Effector memory CD4-positive, alpha-beta T cell (primary cell): Measurements from ENCODE around the gene OVCH2.
"Not testable (repeated sequence)": the region's sequence is repeated elsewhere in the genome, so short reads cannot be mapped to it uniquely, and the experiment has no call there.

ENCODE experiments used
- DNase-seq, 3 donors: peaks; one replicate each; pipeline ENCODE4 v3.0.0-alpha.2; 2020
- H3K27ac ChIP-seq: 2 replicates; pipeline ENCODE4 v1.7.0; 2013; ENCODE audit warnings: mild to moderate bottlenecking, low read length, moderate library complexity; ENCODE audit not compliant: insufficient read depth, poor library complexity, severe bottlenecking
- H3K27me3 ChIP-seq: replicated peaks from 2 replicates; pipeline ENCODE4 v1.7.0; 2013; ENCODE audit warnings: mild to moderate bottlenecking, low read length; ENCODE audit not compliant: insufficient read depth, control insufficient read depth, poor library complexity, severe bottlenecking
- H3K36me3 ChIP-seq: 2 replicates; pipeline ENCODE4 v1.7.0; 2013; ENCODE audit warnings: mild to moderate bottlenecking, low read length, moderate library complexity; ENCODE audit not compliant: control insufficient read depth, insufficient read depth
- H3K4me1 ChIP-seq: 2 replicates; pipeline ENCODE4 v1.7.0; 2013; ENCODE audit warnings: low read length, mild to moderate bottlenecking; ENCODE audit not compliant: control insufficient read depth, insufficient read depth, poor library complexity, severe bottlenecking
- H3K4me3 ChIP-seq: 2 replicates; pipeline ENCODE4 v1.7.0; 2013; ENCODE audit warnings: low read length, low read depth, mild to moderate bottlenecking; ENCODE audit not compliant: insufficient read depth, poor library complexity, severe bottlenecking
- H3K9me3 ChIP-seq: 2 replicates; pipeline ENCODE4 v1.7.0; 2013; ENCODE audit warnings: mild to moderate bottlenecking, low read length, moderate library complexity; ENCODE audit not compliant: control insufficient read depth
- total RNA-seq, 3 donors: gene quantifications; one replicate each; lab custom pipeline; 2026; lab: John Stamatoyannopoulos, UW

Gene OVCH2
- 0 reads per million in 3 donors for total RNA-seq

GRCh38 chr11:7706377-7706776 lies at the start of gene OVCH2:
Gene OVCH2, minus strand, starts transcription at chr11:7706477. Its CDS starts 83 bp downstream, at chr11:7706394.
- Histone ChIP-seq H3K27me3 (no peaks in the 10 kb centered on the region), H3K9me3 (no peaks in the 10 kb centered on the region), H3K4me1 (no peaks in the 10 kb centered on the region), H3K4me3 (no peak within 1 kb of the TSS), H3K36me3 (no peaks in the 10 kb centered on the region), H3K27ac (no peak within 1 kb of the TSS)
- no peak for DNase-seq

DNA sequence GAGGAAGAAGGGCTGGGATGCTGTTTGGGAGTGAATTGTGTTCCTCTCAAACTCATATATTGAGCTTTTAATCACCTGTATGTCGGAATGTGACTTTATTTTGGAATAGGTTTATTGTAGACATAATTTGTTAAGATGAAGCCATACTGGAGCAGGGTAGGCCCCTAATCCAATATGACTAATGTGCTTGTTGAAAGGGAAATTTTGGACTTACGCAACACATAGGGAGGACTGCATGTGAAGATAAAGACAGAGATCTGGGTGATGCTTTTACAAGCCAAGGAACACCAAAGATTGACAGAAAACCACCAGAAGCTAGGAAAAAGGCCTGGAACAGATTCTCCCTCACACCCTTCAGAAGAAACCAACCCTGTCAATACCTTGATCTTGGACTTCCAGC lies 43.2 kb upstream of the OVCH2 start:
- no peak overlapping the region for H3K4me3 ChIP-seq
- no peaks in the 10 kb centered on the region for H3K27me3 ChIP-seq
- H3K9me3 ChIP-seq: no peaks in the 10 kb centered on the region
- no peak for DNase-seq
- H3K27ac ChIP-seq: no peak overlapping the region
- no peaks in the 10 kb centered on the region for H3K36me3 ChIP-seq
- no peaks in the 10 kb centered on the region for H3K4me1 ChIP-seq

- H3K9me3 ChIP-seq, H3K27ac ChIP-seq, H3K4me3 ChIP-seq, H3K36me3 ChIP-seq, H3K27me3 ChIP-seq, H3K4me1 ChIP-seq, DNase-seq: not testable (repeated sequence)
Observed at GRCh38 chr11:7734767-7735166, 28.5 kb upstream of the OVCH2 start.

GRCh38 chr11:7714786-7715185 lies 8.5 kb upstream of the OVCH2 start:
- Histone ChIP-seq H3K36me3 (no peaks in the 10 kb centered on the region), H3K4me1 (no peaks in the 10 kb centered on the region), H3K9me3 (no peaks in the 10 kb centered on the region), H3K4me3 (no peak overlapping the region), H3K27ac (no peak overlapping the region), H3K27me3 (no peaks in the 10 kb centered on the region)
- DNase-seq: no peak

- Histone ChIP-seq H3K4me1 (no peaks in the 10 kb centered on the region), H3K4me3 (no peak overlapping the region), H3K27me3 (no peaks in the 10 kb centered on the region), H3K9me3 (no peaks in the 10 kb centered on the region), H3K36me3 (no peaks in the 10 kb centered on the region), H3K27ac (no peak overlapping the region)
- no peak for DNase-seq
Observed at GRCh38 chr11:7703740-7704139, 2.5 kb downstream of the OVCH2 start.

- Histone ChIP-seq H3K36me3 (no peaks in the 10 kb centered on the region), H3K27ac (no peak overlapping the region), H3K9me3 (no peaks in the 10 kb centered on the region), H3K4me3 (no peak overlapping the region), H3K4me1 (no peaks in the 10 kb centered on the region), H3K27me3 (peaks cover 8% of the 10 kb centered on the region)
- no peak for DNase-seq
Observed at GRCh38 chr11:7696424-7696823, 9.9 kb downstream of the OVCH2 start.

DNA sequence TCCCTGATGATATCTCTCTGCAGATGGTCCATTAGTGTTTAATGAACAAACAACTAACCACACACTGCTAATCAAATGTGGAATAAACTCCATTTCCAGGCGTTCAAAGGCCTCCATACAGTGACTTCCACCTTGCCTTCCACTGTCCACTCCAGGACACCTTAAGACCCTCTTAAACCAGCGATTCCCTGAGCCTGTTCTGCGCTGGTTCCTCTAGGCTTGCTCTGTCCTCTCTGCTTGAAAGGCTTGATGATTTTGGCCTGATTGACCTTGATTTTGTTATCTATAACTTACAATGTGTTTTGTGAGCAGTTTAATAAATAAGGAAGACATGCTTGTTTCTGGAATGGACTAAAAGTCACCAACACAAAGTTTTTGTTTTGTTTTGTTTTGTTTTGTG lies 12.0 kb downstream of the OVCH2 start:
- no peaks in the 10 kb centered on the region for H3K36me3 ChIP-seq
- H3K27me3 ChIP-seq: peaks cover 11% of the 10 kb centered on the region
- H3K27ac ChIP-seq: no peak overlapping the region
- DNase-seq: no peak
- H3K4me1 ChIP-seq: no peaks in the 10 kb centered on the region
- H3K9me3 ChIP-seq: no peaks in the 10 kb centered on the region
- no peak overlapping the region for H3K4me3 ChIP-seq

DNA sequence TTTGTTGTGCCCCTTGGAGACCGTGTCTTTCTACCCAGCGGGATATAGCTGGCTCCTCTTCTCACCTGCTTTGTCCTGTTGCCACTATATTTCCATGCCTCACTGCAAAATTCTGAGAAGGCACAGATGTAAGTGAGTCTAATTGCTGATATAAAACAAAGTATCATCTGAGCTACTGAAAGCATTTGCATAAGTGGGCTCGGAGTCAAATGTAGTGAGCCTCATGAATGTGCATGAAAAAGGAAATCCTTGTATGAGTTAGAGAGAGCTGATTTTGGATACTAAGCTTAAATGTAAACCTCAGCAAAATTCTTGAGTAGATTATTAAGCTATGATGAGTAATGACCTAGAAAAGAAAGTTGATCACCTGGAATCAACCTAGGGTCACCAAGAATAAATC lies 13.9 kb downstream of the OVCH2 start:
- DNase-seq: no peak
- H3K27me3 ChIP-seq: peaks cover 11% of the 10 kb centered on the region
- no peak overlapping the region for H3K4me3 ChIP-seq
- H3K9me3 ChIP-seq: no peaks in the 10 kb centered on the region
- H3K4me1 ChIP-seq: no peaks in the 10 kb centered on the region
- H3K27ac ChIP-seq: no peak overlapping the region
- no peaks in the 10 kb centered on the region for H3K36me3 ChIP-seq

DNA sequence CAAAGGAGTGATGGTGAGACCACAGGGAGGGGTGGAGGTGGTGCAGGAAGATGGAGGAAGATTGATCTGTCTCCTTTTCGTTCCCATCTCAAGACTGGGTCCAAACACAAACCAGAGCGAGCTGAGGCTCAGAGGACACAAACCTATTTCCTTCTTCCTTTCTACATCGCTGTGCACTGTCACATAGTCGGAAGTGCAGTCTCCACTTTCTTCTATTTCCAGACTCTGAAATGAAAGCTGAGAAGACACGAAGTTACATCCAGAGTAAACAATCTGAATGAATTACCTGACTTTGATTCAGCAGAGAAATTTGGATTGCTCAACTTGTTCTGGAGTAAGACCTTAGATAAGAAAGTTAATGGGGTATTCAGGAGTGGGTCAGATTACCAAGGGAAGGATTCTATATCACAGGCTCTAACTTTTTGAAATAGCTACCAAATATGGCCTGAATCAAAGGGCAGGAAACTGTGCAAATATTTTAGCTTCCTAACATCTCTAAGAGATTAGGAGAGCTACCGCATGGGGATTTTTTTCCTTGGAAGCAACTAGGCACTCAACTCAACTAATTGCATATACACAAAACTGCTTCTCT lies 14.4 kb downstream of the OVCH2 start:
- H3K36me3 ChIP-seq: no peaks in the 10 kb centered on the region
- no peak overlapping the region for H3K27ac ChIP-seq
- H3K4me3 ChIP-seq: no peak overlapping the region
- no peaks in the 10 kb centered on the region for H3K4me1 ChIP-seq
- H3K9me3 ChIP-seq: no peaks in the 10 kb centered on the region
- DNase-seq: no peak
- H3K27me3 ChIP-seq: peaks cover 11% of the 10 kb centered on the region

DNA sequence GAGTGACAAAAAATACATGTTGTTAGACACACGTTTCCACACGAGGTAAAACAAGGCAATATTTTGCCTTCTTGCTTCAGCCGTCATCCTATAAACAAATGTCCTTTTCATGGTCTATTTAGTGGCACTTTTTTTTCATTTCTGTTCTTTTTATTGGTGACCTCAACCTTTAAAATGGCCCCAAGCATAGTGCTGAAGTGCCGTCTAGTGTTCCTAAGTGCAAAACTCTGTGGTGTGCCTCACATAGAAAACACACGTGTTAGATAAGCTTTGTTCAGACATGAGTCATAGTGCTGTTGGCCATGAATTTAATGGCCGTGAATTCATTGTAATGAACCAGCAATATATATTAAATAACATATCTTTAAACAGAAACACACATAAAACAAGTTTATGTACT lies 15.6 kb downstream of the OVCH2 start:
- no peaks in the 10 kb centered on the region for H3K36me3 ChIP-seq
- H3K9me3 ChIP-seq: no peaks in the 10 kb centered on the region
- no peak for DNase-seq
- H3K27ac ChIP-seq: no peak overlapping the region
- H3K27me3 ChIP-seq: peaks cover 11% of the 10 kb centered on the region
- H3K4me3 ChIP-seq: no peak overlapping the region
- H3K4me1 ChIP-seq: no peaks in the 10 kb centered on the region
